ENCODE results near the gene PLCL2. TPM values are rescaled to one million over a fixed set of nuclear protein-coding genes. Genes with fewer than 3 reads are reported as not detected.
A peak's percentile ranks its signal among the peaks of the same experiment; 100 is the strongest.

The PLCL2 gene
- total and polyA plus RNA-seq, 11 donors: 10.4 to 80.9 (median 53.0) TPM

DNA sequence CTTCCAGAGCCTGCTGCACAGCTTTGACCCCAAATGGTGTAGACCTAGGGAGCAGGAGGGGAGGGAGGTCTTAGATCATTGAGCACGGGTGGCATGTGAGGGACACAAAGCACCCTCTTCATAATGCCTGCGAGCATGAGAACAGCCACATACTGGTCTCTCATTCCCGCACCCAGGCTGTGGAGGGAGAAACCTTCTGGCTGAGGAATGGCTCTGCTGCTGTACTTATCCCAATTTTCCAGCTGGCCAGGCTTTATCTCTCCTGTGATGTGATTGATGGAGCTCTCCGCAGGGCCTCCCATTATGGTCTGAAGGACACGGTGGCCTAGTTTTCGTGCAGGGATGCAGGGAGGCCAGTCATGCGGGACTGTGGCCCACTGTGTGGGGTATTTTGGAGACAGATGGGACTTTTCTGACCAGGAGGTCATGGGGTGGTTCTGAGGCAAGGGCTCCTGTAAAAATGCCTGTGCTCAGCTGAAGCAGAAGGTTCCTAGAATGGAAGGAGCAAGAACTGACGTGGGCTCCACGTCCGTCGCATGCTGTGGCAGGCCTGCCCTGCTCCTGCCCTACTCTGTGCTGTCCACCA, 251.5 kb downstream of the PLCL2 start:
- peak overlapping the region in 11 of 12 donors; percentile 43 to 78 (median 62) for H3K27ac ChIP-seq
- no peak overlapping the region for H3K4me3 ChIP-seq
- 10 to 51% (median 41%) methylated on average over 8 to 11 of the region's 11 CpGs for WGBS, 4 donors
- no peaks in the 10 kb centered on the region for H3K36me3 ChIP-seq
- peak in 4 of 5 donors; percentile 43 to 81 (median 64) for DNase-seq
- intact Hi-C loops (cut with DNase I): loop anchor here in 2 of 10 donors (5.0 to 10.0 kb wide), 3 partner anchors 99 to 251 kb away; partner anchors contain the start of gene PLCL2 (in 1 of the 2)
- H3K9me3 ChIP-seq: peaks cover 0 to 9% (median 0%) of the 10 kb centered on the region in 12 donors
- peaks cover 0 to 29% (median 11%) of the 10 kb centered on the region in 12 donors for H3K4me1 ChIP-seq
- peak; percentile 67 to 78 (median 71) for ATAC-seq
- no peaks in the 10 kb centered on the region for H3K27me3 ChIP-seq
- no peak for TF ChIP-seq POLR2A (IDR thresholded peaks at IDR 0.05)
- no peak for TF ChIP-seq CTCF (IDR thresholded peaks at IDR 0.05)

DNA sequence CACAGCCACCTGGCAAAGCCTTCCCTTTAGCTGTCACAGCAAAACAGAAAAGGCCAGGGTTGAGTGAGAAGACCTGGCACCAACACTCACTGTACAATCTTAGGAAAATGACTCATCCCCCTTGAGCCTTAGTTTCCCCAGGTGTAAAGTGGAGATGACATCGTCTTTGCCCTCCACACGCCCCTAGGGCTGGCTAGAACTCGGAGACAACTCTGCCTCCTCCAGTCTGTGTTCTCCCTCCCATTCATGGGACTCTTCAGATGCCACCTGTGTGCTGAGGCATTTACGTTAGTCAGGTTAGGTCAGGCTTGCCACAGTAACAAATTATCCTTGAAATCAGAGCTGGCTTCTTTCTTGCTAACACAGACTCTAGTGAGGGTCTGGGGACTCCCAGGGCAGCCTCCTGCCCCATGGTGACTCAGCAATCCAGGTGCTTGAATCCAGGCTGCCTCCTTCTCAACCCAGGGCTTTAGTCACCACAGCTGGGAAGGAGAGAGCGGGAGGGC, 252.6 kb downstream of the PLCL2 start:
- 91 to 96% (median 92%) methylated on average over 5 of the region's 5 CpGs for WGBS, 4 donors
- ATAC-seq: no peak
- H3K4me3 ChIP-seq: no peak overlapping the region
- peaks cover 0 to 31% (median 12%) of the 10 kb centered on the region in 12 donors for H3K4me1 ChIP-seq
- intact Hi-C loops (cut with DNase I): loop anchor here in 2 of 10 donors (5.0 to 10.0 kb wide), 3 partner anchors 100 to 253 kb away; partner anchors contain the start of gene PLCL2 (in 1 of the 2)
- H3K27ac ChIP-seq: peak overlapping the region in 1 of 12 donors; percentile 62
- DNase-seq: no peak
- TF ChIP-seq POLR2A (IDR thresholded peaks at IDR 0.05): no peak
- TF ChIP-seq CTCF (IDR thresholded peaks at IDR 0.05): no peak
- H3K9me3 ChIP-seq: peaks cover 0 to 9% (median 0%) of the 10 kb centered on the region in 12 donors
- H3K27me3 ChIP-seq: no peaks in the 10 kb centered on the region
- H3K36me3 ChIP-seq: no peaks in the 10 kb centered on the region

DNA sequence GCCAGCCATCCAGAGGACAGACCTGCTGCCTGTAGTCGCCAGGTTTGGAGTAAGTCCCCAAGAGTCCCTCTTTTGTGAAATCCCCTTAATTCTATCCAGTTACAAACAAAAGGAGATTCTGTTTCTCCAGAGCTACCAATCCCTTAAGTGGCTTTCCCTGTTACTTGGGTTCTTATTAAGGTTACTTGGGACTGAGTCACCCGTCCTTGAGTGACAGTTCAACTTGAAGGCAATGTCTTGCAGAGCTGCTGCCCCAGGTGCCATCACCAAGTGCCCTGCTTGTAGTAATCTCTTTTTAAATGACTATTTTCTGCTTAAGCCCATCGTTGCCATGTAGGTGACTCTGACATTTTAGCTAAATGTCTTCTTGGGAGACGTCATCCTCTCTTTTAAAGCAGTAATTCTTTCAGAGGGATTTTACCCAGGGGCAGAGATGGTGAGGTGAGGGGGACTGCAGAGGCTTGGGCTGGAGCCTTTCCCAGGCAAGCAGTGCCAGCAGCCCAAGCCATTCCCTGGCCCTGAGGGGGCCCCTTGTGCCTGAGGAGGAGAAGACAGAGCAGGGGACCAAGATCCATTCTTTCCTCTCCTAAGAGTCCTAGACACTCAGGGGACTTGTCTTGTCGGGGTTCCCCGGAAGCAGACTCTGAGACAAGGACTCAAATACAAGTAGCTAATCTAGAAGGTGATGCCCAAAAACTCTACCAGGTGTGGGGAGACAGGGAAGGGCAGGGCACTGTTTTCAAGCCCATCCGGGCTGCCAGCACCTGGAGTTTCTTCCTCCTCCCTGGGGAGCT, 253.7 kb downstream of the PLCL2 start:
- 87 to 93% (median 89%) methylated on average over 7 of the region's 7 CpGs for WGBS, 4 donors
- Histone ChIP-seq H3K36me3 (no peaks in the 10 kb centered on the region), H3K4me3 (no peak overlapping the region), H3K27ac (no peak overlapping the region), H3K27me3 (no peaks in the 10 kb centered on the region), H3K9me3 (peaks cover 0 to 9% (median 0%) of the 10 kb centered on the region in 12 donors), H3K4me1 (peaks cover 0 to 31% (median 12%) of the 10 kb centered on the region in 12 donors)
- intact Hi-C loops (cut with DNase I): loop anchor here in 2 of 10 donors (5.0 to 10.0 kb wide), 3 partner anchors 101 to 254 kb away; partner anchors contain the start of gene PLCL2 (in 1 of the 2)
- no peak for ATAC-seq
- TF ChIP-seq CTCF (IDR thresholded peaks at IDR 0.05): no peak
- no peak for TF ChIP-seq POLR2A (IDR thresholded peaks at IDR 0.05)
- no peak for DNase-seq
